GM19351 (cell line): ENCODE results near the gene CCDC192.
"Not testable (repeated sequence)": the region's sequence is repeated elsewhere in the genome, so short reads cannot be mapped to it uniquely, and the experiment has no call there.

Experiments
- ATAC-seq: cut with Tn5 transposase; IDR thresholded peaks from one replicate; pipeline ENCODE4 v1.9.1; 2021; ENCODE audit warnings: mild to moderate bottlenecking, moderate library complexity; ENCODE audit not compliant: unreplicated experiment

Gene CCDC192

GRCh38 chr5:127758766-127759283, 55.6 kb downstream of the CCDC192 start:
- ATAC-seq: no peak

- ATAC-seq: no peak
Observed at GRCh38 chr5:127761869-127762268, 58.7 kb downstream of the CCDC192 start.

GRCh38 chr5:127762412-127762811, 59.2 kb downstream of the CCDC192 start:
- no peak for ATAC-seq

GRCh38 chr5:127766676-127767335, 63.6 kb downstream of the CCDC192 start:
- ATAC-seq: no peak

- ATAC-seq: no peak
Observed at GRCh38 chr5:127769386-127769785, 66.2 kb downstream of the CCDC192 start.

GRCh38 chr5:127770272-127770671, 67.1 kb downstream of the CCDC192 start:
- no peak for ATAC-seq

- ATAC-seq: no peak
Observed at GRCh38 chr5:127772531-127772930, 69.3 kb downstream of the CCDC192 start.

GRCh38 chr5:127774221-127774620, 71.0 kb downstream of the CCDC192 start:
- no peak for ATAC-seq

- no peak for ATAC-seq
Observed at GRCh38 chr5:127776477-127776876, 73.3 kb downstream of the CCDC192 start.

- no peak for ATAC-seq
Observed at GRCh38 chr5:127777957-127778356, 74.8 kb downstream of the CCDC192 start.

GRCh38 chr5:127782450-127782849, 79.3 kb downstream of the CCDC192 start:
- ATAC-seq: not testable (repeated sequence)

- no peak for ATAC-seq
Observed at GRCh38 chr5:127785098-127785927, 82.1 kb downstream of the CCDC192 start.

- ATAC-seq: no peak
Observed at GRCh38 chr5:127791439-127791838, 88.2 kb downstream of the CCDC192 start.

- ATAC-seq: not testable (repeated sequence)
Observed at GRCh38 chr5:127791908-127792307, 88.7 kb downstream of the CCDC192 start.

- ATAC-seq: no peak
Observed at GRCh38 chr5:127793052-127793451, 89.9 kb downstream of the CCDC192 start.

- no peak for ATAC-seq
Observed at GRCh38 chr5:127793879-127794278, 90.7 kb downstream of the CCDC192 start.

GRCh38 chr5:127796211-127796610, 93.0 kb downstream of the CCDC192 start:
- ATAC-seq: no peak

- ATAC-seq: no peak
Observed at GRCh38 chr5:127799293-127799905, 96.2 kb downstream of the CCDC192 start.

GRCh38 chr5:127801751-127802476, 98.7 kb downstream of the CCDC192 start:
- ATAC-seq: no peak

GRCh38 chr5:127802477-127802865, 99.3 kb downstream of the CCDC192 start:
- no peak for ATAC-seq

- ATAC-seq: no peak
Observed at GRCh38 chr5:127804886-127805426, 101.8 kb downstream of the CCDC192 start.
